Caco-2 (cell line): Measurements from ENCODE around the gene GCNT2. TPM values are rescaled to one million over a fixed set of nuclear protein-coding genes. Genes with fewer than 3 reads are reported as not detected.

Experiments used
- BruUV-seq: library from RNA; stranded (reverse); fragments of 400-500 nt; replicated peaks from 2 replicates; lab custom pipeline; 2021; lab: Mats Ljungman, UMichigan
- CTCF ChIA-PET: fragments of 300-600 bp; sonication (Branson Sonifier 250); formaldehyde crosslinking; loops from one replicate; lab custom pipeline; 2022; ENCODE audit warnings: antibody characterized with exemption; lab: Charles Lee
- POLR2A ChIA-PET: fragments of 300-600 bp; sonication (Branson Sonifier 250); formaldehyde crosslinking; loops from one replicate; lab custom pipeline; 2022; ENCODE audit warnings: antibody characterized with exemption; lab: Charles Lee
- DNase-seq, 2 experiments: peaks; one replicate each; pipeline versions ENCODE4 v3.0.0 to v3.0.0-alpha.2; 2020 to 2022
- H3K27me3 ChIP-seq: replicated peaks from 2 replicates; pipeline ENCODE4 v1.6.0; 2011; ENCODE audit warnings: low read length; ENCODE audit not compliant: control insufficient read depth, insufficient read depth
- H3K36me3 ChIP-seq: 2 replicates; pipeline ENCODE4 v1.5.1; 2011; ENCODE audit warnings: low read length; ENCODE audit not compliant: control insufficient read depth, insufficient read depth
- H3K4me1 ChIP-seq: fragments of 250-450 bp; sonication (Bioruptor Pico); 2 replicates; pipeline ENCODE4 v1.5.1; 2020; ENCODE audit warnings: mild to moderate bottlenecking
- H3K4me3 ChIP-seq: 2 replicates; pipeline ENCODE4 v1.5.1; 2011; ENCODE audit warnings: low read depth, mild to moderate bottlenecking, control low read depth, low read length
- H3K9me3 ChIP-seq: fragments of 250-450 bp; sonication (Bioruptor Pico); 2 replicates; pipeline ENCODE4 v1.5.1; 2020; ENCODE audit warnings: mild to moderate bottlenecking, moderate library complexity
- H3K27ac Mint-ChIP-seq: one replicate; pipeline ENCODE4 v1.8.0; 2022; ENCODE audit warnings: mixed read lengths; ENCODE audit not compliant: unreplicated experiment
- H3K27me3 Mint-ChIP-seq: one replicate; pipeline ENCODE4 v1.8.0; 2022; ENCODE audit warnings: mixed read lengths; ENCODE audit not compliant: insufficient read depth, unreplicated experiment
- H3K36me3 Mint-ChIP-seq: one replicate; pipeline ENCODE4 v1.8.0; 2022; ENCODE audit warnings: mild to moderate bottlenecking, mixed read lengths; ENCODE audit not compliant: insufficient read depth, unreplicated experiment
- H3K4me1 Mint-ChIP-seq: one replicate; pipeline ENCODE4 v1.8.0; 2022; ENCODE audit warnings: low read depth, mixed read lengths; ENCODE audit not compliant: unreplicated experiment
- H3K4me3 Mint-ChIP-seq: one replicate; pipeline ENCODE4 v1.8.0; 2022; ENCODE audit warnings: mild to moderate bottlenecking, moderate library complexity, mixed read lengths; ENCODE audit not compliant: unreplicated experiment
- H3K9me3 Mint-ChIP-seq: one replicate; pipeline ENCODE4 v1.8.0; 2022; ENCODE audit warnings: mixed read lengths; ENCODE audit not compliant: unreplicated experiment
- CTCF ChIP-seq, 2 experiments: fragments of 200-600 bp in 1 of 2; IDR thresholded peaks; 1 replicate in 1 of 2; 2 replicates in 1 of 2; pipeline versions ENCODE4 v1.5.1 to v1.8.0; 2011 to 2022; ENCODE audit warnings: antibody characterized with exemption in 1 of 2, control low read depth in 1 of 2, inconsistent platforms in 1 of 2, low read depth in 1 of 2, low read length in 1 of 2, mild to moderate bottlenecking in 1 of 2, moderate library complexity in 1 of 2; ENCODE audit not compliant: insufficient read depth in 1 of 2, severe bottlenecking in 1 of 2, unreplicated experiment in 1 of 2
- intact Hi-C: fragments of 100-400 bp; cut with micrococcal nuclease; formaldehyde crosslinking; loops from one replicate; pipeline ENCODE4 v1.10.0; 2022; ENCODE audit not compliant: unreplicated experiment
- total RNA-seq: library from RNA; stranded (reverse); gene quantifications from 2 replicates; pipeline ENCODE4 v1.2.3, GENCODE V29; 2022

Gene GCNT2
- total RNA-seq, 1 experiment from 2014 or later, result 70.7 TPM

GRCh38 chr6:10603219-10603618, 82.1 kb downstream of the GCNT2 start:
- H3K4me1 ChIP-seq, result no peaks in the 10 kb centered on the region
- H3K36me3 ChIP-seq, result no peaks in the 10 kb centered on the region
- Mint-ChIP-seq H3K27ac (no peak overlapping the region), H3K4me3 (no peak overlapping the region), H3K9me3 (no peaks in the 10 kb centered on the region), H3K27me3 (no peaks in the 10 kb centered on the region), H3K4me1 (peaks cover 5% of the 10 kb centered on the region), H3K36me3 (peaks cover 44% of the 10 kb centered on the region)
- intact Hi-C loops, result no loop called here
- BruUV-seq, result no TSS peak
- ChIA-PET POLR2A (no interaction called here), CTCF (no interaction called here)
- DNase-seq, result no peak
- no peaks in the 10 kb centered on the region for H3K27me3 ChIP-seq
- TF ChIP-seq CTCF (IDR thresholded peaks at IDR 0.05; ENCODE audit: insufficient read depth in 1 of 2, low read depth in 1 of 2, low read length in 1 of 2, severe bottlenecking in 1 of 2, unreplicated experiment in 1 of 2), result no peak
- H3K9me3 ChIP-seq, result no peaks in the 10 kb centered on the region
- H3K4me3 ChIP-seq, result no peak overlapping the region

- H3K4me3 Mint-ChIP-seq, result no peak overlapping the region
- intact Hi-C loops, result no loop called here
- no peaks in the 10 kb centered on the region for H3K27me3 Mint-ChIP-seq
- TF ChIP-seq CTCF (IDR thresholded peaks at IDR 0.05; ENCODE audit: insufficient read depth in 1 of 2, low read depth in 1 of 2, low read length in 1 of 2, severe bottlenecking in 1 of 2, unreplicated experiment in 1 of 2), result no peak
- no peak for DNase-seq
- Histone ChIP-seq H3K27me3 (no peaks in the 10 kb centered on the region), H3K4me1 (peaks cover 28% of the 10 kb centered on the region), H3K36me3 (no peaks in the 10 kb centered on the region), H3K4me3 (no peak overlapping the region), H3K9me3 (no peaks in the 10 kb centered on the region)
- POLR2A ChIA-PET, result no interaction called here
- BruUV-seq, result no TSS peak
- CTCF ChIA-PET, result no interaction called here
- H3K36me3 Mint-ChIP-seq, result peaks cover 51% of the 10 kb centered on the region
- peaks cover 17% of the 10 kb centered on the region for H3K4me1 Mint-ChIP-seq
- no peaks in the 10 kb centered on the region for H3K9me3 Mint-ChIP-seq
- H3K27ac Mint-ChIP-seq, result no peak overlapping the region
These were observed 87.9 kb downstream of the GCNT2 start for GRCh38 chr6:10609038-10609437.

- DNase-seq, result no peak
- Histone ChIP-seq H3K27me3 (no peaks in the 10 kb centered on the region), H3K4me3 (no peak overlapping the region), H3K36me3 (no peaks in the 10 kb centered on the region), H3K9me3 (no peaks in the 10 kb centered on the region), H3K4me1 (peaks cover 28% of the 10 kb centered on the region)
- BruUV-seq, result no TSS peak
- no peaks in the 10 kb centered on the region for H3K9me3 Mint-ChIP-seq
- peaks cover 58% of the 10 kb centered on the region for H3K36me3 Mint-ChIP-seq
- intact Hi-C loops, result no loop called here
- TF ChIP-seq CTCF (IDR thresholded peaks at IDR 0.05; ENCODE audit: insufficient read depth in 1 of 2, low read depth in 1 of 2, low read length in 1 of 2, severe bottlenecking in 1 of 2, unreplicated experiment in 1 of 2), result no peak
- no peak overlapping the region for H3K27ac Mint-ChIP-seq
- POLR2A ChIA-PET, result no interaction called here
- CTCF ChIA-PET, result no interaction called here
- no peaks in the 10 kb centered on the region for H3K27me3 Mint-ChIP-seq
- no peak overlapping the region for H3K4me3 Mint-ChIP-seq
- H3K4me1 Mint-ChIP-seq, result peaks cover 17% of the 10 kb centered on the region
These were observed 89.1 kb downstream of the GCNT2 start for GRCh38 chr6:10610289-10610688.
